Putamen (tissue), 1 donor: ENCODE results near the gene LIPC.
A peak's percentile ranks its signal among the peaks of the same experiment; 100 is the strongest.

Experiments used
- DNase-seq: peaks from one replicate; pipeline ENCODE4 v3.0.0-alpha.2; 2016; ENCODE audit warnings: low spot score

LIPC gene

DNA sequence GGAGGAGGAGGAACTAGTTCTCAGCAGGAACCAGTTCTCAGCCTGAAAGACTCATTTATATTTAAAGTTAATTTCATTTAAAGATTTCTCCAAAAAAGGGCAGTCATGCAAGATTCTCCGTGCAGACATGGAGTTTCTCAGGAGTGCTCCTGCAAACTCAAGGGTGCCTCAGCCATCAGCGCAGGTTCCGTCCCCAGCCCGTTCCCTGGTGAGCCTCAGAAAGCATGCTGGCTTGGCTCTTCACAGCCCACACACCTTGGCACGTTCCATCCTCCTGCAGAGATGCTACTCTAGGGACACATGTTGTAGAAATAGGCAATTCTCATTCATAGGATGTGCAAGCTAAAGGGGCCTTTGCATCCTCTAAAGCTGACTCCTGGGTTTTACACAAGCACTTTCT is 123.0 kb downstream of the LIPC start:
- DNase-seq, result no peak

DNA sequence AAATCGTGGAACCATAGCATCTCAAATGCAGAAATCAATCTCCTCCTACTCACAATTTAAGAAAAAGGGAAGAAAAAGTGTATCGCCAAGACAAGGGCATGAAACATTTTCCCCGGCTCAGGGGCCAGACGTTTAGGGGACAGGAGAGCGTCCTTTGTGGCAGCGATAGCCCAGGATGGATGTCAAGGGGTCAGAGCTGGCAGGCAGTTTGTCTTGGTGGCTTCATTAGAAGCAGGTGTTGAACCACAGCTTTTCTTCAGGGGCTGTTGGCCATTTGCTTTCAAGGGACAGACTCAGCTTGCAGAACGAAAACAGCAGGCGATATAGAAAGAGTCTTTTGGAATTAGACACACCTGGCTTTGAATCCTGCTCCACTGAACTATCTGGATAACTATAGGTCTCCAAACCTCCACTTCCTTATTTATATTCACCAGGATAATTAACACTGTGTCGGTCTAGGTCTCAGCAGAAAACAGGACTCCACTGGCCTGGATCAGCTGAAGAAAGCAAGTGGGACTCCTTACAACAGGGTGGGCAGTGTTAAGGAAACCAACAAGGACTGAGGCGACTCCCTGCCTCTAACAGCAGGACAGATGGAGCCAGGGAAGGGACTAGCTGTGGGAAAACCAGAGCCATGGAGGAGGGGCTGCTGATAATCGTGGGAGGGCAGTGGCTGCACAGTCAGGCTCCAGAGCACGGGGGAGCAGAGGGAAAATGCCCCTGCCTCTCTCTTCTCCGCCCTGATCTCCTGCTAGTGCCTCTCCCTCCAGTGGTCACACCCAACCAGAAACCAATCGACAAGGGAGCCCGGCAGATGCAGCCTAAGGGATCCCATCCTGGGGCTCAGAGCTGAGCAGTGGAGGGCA is 123.6 kb downstream of the LIPC start:
- DNase-seq, result no peak

DNA sequence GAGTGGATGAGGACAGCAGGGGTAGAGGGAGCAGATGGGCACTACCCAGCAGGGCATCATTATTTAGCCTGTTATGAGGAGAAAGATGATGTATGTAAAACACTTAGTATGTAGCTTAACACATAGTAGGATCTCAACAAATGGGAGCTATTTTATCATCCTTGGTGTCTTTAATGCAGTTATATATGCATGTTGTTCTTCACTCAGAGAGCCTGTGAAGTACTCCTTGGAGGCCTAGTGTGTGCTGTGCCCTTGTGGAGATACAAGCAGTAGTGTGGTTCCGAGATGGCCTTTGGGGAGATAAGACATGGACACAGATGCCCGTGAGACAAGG is 124.2 kb downstream of the LIPC start:
- no peak for DNase-seq

DNA sequence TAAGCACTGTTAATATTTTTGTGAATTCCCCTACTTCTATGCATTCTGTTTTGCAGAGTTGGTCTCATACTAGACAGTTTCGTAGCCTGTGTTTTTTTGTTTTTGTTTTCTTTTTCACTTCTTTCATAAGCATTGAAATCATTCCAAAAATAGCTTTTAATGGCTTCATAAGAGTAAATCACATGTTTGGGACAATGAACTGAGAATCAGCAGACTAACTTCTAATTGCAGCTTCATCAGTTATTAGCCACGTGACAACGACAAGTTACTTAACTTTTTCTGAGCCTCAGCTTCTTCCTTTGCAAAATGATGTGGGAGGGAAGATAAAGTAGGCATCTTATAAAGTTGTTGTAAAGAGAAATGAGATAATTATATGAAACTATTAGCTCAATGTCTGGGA is 124.8 kb downstream of the LIPC start:
- DNase-seq, result peak; percentile 59

DNA sequence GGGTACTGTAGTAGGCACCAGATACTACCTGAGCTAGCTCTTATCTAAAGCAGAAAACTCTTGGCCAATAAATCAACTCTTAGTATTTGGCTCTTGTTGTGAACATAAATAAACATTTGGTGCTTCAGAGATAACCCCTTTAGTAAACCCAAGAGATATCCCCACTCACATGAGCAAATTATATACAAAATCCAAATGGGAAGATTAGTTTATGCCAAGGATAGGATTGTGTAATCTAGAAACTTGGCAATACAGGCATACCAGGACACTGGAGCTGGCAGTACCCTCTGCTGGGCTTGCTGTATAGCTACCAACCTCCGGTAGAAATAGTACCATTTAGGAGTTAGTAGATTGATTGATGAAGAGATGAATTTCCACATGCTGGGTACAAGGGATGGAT is 127.0 kb downstream of the LIPC start:
- DNase-seq, result no peak

DNA sequence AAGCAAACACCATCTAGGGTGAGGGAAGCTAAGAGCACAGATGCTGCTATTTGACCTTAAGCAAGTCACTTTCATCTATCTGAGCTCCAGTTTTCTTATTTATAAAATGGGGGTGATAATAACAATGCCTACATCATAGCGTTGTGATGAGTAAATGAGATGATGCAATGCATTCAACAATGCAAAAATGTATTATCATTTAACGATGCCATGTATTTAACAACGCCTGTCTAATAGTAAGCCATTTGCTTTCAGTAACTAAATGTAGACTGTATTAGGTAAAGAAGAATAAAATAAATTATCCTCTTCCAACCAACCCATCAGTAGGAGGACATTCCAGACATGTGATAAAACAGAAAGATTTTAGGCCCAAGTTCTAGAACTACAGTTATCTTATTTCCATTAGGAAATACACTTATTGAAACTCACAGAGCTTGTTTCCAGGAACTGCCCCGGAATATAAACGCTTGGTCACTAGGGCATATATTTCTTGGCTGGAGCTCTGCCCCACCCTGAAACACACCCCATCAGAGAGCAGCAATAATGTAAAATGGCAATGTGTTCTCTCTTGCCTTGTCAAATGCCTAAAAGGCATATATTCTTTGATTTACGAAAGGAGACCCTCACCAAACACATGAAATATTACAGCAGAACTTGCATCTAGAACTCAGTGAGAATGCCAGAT is 128.3 kb downstream of the LIPC start:
- no peak for DNase-seq

DNA sequence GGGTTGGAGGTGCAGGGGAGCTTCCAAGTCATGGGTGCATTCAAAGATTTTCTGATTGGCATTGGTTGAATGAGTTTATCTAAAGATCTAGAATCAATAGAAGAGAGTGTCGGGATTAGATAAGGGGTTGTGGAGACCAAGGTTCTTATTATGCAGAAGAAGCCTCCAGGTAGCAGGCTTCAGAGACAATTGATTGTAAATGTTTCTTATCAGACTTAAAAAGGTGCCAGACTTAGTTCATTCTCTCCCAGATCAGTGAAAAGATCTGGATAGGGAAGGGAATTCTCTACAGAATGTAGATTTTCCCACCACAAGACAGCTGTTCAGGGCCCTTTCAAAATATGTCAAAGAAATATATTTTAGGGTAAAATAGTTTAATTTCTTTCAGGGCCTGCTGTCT is 129.5 kb downstream of the LIPC start:
- no peak for DNase-seq

DNA sequence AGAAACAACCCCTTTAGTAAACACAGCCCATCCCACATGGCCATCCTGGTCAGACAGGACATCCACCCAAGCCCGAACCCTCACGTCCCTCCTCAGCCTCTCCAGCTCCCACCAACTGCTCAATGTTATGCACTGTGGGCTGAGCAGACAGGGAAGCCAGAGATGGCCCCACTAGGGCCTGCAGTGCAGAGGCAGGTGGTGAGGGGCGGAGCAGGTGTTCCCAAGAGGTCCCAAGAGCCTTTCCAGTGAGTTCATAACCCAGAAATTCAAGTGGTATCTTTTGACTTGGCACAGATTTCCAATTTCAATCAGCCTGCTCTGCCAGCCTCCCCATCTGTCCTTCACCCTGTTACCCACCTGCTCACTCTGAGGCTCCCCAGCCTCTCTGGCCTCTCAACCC is 130.3 kb downstream of the LIPC start:
- no peak for DNase-seq

DNA sequence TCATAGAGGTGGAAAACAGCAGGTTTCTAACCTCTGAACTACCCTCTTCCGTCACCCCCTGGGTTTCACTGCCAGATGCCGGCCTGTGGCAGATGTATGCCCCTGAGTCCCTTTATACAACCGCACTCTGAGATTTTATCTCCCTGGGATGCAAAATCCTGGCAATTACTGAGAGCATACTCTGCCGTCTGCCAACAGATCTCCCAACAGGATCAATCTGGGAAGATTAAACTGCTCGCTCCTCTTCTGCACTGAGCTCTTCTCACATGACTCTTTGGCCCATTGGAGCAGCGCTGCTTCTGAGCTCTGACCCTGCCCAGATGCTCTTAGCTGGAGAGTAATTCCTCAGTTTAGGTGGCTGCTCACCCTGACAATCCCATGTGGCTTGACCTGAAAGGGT is 133.2 kb downstream of the LIPC start:
- DNase-seq, result no peak

DNA sequence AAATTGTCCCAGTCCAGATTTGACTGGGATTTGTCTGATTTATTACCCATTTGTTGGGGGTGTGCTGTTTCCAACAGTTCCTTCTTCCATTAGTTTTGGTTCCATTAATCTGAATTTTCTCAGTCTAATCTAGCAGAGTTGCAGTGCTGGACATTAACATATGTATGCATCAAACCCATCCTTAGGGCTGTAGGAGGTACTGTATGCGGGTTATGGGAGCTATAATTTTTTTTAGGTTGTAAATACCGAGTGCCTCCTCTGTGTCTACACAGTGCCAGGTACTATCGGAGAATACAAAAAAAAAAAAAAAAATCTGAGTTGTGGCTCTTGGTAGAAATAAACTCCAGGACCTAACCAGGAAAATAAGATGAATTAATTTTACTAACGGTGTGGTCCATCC is 133.8 kb downstream of the LIPC start:
- DNase-seq, result no peak

DNA sequence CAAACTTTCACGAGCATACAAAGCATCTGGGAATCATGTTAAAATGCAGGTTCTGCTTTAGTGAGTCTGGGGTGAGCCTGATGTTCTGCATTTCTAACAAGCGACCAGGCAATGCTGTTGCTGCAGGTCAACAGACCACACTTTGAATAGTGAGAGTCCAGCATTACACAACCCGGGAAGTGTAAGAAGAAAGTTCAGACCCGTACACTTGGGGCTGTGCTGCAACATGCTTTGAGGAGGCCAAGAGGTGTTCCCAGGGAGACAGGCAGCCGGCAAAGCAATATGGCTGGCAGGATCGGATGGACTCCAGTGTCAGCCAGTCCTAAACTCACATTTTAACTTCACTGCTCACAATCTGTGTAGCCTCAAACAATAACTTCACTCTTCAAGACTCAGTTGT is 134.2 kb downstream of the LIPC start:
- DNase-seq, result no peak

DNA sequence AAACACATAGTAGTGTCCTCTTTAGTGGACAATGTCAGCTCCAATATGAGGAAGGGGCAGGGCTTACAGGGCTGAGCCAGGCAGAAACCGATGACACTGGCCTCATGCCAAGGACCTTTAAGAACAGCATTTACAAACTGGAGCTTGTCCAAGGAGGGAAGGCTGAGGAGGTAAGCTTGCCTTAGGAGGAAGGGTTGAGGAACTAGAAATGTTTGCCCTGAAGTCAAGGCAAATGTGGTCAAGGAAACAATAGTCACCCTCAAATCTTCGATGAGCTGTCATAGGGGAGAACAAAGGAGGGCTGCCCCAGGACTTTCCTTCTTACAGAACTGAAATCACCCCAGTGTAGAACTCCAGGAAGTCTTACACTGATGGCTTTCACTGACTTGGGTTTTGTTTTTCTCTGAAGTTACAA is 136.4 kb downstream of the LIPC start:
- DNase-seq, result no peak

DNA sequence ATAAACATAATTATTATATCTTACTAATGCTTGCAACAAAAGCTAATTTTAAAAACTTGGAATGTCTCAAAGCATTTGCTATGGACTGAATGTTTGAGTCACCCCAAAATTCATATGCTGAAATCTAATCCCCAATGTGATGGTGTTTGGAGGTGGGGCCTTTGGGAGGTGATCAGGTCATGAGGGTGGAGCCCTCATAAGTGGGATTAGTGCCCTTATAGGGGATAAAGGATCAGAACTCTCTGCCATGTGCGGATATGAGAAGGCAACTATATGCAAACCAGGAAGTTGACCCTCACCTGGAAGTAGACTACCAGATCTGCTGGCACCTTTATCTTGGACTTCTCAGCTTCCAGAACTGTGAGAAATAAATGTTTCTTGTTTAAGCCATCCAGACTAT is 137.7 kb downstream of the LIPC start:
- DNase-seq, result no peak

DNA sequence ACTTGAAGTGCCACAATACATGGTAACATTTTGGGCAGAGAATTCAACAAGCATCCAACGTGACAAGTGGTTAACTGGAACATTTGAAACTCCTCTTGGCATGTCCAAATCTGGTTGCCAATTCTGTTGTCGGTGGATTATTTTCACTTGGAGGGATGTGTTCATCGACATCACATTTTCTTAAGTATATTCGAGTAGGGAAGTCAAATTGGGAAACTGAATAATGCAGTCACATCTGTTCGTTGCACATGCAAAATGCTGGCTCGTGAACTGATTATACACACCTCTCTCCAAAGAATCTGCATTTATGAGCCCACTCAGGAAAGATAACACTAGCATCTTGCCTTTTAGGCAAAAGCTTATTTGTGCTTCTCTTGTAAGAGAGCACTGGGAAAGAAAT is 139.7 kb downstream of the LIPC start:
- DNase-seq, result no peak

DNA sequence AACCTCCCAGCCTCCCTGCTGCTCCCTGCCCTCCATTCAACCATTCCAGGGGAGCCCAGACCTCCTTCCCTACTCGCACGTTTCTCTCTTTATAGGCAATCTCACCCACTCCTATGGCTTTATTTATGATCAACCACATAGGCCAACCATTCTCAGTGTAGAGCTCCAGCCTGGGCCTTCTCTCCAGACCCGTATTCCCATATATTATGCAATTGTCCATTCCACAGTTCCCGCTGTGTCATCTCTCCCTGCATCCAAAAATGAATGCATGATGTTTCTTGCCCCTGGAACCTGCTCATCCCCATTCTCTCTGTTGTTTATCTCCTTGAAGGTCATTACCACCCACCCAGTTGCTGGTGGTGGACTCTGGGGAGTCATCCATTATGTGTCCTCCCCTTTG is 140.7 kb downstream of the LIPC start:
- DNase-seq, result no peak

DNA sequence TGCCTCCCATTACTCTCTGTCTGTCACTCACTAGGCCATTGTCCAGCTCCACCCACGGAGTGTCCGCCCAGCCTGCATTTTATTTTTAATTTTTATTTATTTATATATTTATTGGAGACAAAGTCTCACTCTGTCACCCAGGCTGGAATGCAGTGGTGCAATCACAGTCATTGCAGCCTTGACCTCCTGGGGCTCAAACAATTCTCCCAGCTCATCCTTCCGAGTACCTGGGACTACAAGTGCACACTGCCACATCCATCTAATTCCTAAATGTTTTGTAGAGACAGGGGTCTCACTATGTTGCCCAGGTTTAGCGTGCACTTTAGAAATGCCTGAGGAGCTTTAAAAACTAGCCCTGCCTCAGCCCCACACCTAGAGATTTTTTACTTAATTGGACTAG is 141.5 kb downstream of the LIPC start:
- no peak for DNase-seq

DNA sequence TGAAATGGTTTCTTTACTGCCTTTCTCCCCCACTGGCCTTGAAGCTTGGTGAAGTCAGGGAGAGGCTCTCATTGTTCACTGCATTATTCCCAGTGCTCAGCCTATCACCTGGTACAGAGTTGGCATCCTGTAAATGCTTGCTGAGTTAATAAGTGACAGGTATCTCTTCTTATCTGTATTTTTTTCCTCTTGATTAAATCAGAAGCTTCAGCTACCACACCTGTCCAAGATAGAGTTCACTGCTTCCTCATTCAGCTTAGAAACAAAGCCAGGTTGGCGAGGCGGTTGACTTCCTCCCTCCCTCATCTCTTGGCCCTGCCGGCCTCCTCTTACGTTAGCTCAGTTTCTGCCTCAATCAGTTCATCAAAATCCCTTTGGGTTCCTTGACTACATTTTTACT is 142.8 kb downstream of the LIPC start:
- DNase-seq, result no peak

DNA sequence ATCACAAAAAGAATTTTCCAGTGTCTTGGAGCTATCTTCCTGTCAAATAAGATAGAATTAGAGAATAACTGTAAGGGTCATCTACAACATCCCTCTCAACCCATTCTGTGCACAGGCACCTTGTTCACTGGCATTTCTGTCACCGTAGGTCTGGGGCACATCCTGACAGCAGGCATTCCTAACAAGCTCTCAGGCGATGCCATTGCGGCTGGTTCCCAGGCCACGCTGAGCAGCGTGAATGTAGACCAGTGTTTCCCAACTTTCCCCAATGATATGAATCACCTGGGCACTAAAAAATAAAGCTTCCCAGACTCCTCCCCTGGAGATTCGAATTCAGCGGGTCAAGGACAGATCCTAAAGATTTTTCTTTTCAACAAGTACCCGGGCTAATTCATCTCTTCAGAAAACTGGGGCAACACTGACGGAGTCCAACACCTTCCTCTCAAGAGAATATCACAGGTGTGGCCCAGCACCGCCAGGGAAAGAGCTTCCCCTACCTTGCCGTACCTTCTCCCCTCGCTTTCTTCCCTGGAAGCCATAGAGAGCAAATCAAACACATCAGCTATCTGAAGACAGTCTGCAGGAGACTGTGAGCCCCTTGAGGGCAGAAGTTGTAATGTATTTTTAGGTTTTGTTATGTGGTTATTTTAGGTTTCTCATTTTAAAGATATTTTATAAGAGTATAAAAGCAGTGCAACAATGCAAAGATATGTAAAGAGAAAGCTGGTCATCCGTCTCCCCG is 143.4 kb downstream of the LIPC start:
- DNase-seq, result no peak

DNA sequence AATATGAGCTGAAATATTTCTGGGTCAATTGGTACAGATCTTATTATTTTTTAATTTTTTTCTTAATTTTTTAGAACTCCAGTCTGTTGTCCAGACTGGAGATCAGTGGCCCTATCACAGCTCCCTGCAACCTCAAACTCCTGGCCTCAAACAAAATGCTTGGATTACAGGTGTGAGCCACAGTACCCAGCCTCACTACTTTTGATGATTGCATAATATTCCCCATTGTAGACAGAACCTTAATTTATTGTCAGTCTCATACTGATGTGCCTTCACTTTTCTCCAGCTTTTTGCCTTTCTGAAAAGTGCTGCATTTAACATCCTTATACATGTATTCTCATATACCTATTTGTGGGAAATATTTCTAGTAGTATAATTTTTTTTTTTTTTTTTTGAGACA is 144.9 kb downstream of the LIPC start:
- DNase-seq, result no peak

DNA sequence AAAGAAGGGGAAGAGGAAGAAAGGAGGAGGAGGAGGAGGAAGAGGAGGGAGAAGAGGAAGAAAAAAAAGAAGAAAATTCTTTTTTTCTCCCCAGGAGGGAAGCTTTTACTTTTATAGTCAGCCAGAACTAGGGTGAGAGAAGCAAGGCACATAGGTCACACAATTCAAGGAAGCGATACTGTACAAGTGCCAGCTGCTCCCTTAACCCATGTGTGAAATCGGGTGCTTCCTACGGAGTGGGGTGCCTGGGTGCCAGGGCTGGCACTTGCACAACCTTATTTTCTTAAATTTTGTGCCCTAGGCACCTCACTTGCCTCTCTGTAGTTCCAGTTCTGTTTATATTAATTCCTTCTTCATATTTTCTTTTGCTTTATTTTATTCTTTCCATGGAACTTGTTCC is 150.4 kb downstream of the LIPC start:
- DNase-seq, result no peak

DNA sequence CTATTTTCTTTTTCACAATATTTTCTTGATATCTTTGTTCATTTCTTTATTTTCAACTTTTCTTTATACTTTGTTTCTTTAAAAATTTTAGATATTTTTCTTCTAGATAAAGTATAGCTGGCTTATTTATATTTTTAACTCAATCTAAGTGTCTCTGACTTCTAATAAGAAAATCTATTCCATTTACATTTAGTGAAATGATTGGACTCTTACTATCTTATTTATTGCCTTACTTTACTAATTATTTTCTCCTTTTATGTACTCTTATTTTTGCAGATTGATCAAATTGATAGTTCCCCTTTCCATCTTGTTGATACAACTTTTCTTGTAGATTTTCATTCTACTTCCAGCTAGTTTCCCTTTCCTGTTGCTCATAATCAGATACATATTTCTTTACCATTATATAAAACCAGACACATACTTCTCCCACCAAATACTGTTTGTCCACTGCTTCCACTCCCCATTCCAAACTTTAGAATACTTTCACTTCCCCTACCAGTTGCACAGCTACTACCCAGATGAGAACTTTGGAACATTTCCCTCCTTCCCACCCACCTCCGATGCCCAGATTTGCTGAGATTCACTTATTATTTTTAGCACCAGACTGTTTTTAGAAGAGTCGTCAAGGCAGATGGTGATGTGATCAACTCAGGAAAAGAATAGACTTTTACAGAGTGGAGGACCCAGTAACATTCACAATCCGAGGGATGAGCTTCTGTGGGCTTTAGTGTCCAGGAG is 151.5 kb downstream of the LIPC start:
- no peak for DNase-seq

DNA sequence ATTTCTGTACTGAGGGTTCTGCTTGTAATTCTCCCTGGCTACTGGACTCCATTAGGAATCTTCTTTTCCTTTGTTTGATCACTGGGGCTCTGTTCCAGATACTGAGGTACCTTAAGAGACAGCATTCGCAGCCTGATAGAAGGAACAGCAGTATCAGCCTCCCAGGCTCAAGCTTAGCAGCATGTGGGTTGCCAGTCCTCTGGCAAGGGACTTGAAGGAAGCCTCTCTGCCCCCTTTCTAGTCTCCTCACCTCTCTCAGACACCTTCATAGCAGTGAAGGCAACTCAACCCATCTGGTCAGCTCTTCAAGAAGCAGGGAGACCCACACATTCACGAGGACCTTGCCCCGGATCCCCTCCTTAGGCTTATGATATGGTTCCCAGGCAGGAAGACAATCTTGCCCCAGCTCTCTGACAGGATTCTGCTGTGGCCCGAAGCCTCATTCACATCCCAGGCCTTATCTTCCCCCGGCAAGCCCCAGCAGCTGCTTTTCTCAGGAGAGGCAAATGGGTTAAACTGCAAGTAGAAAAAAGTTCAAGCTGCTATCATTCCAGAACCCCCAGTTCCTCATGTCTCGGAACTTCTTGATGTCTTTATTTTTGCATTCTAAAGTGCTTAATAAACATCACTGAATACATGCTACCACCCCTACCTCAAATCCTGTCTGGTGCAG is 153.1 kb downstream of the LIPC start:
- DNase-seq, result no peak
